ENCODE results near the gene KXD1. TPM values are rescaled to one million over a fixed set of nuclear protein-coding genes. Genes with fewer than 3 reads are reported as not detected.

Gene KXD1
- total RNA-seq (2014; rRNA removed; shearing (Covaris generic)) (91.2 and 110 TPM in 2 replicates), polyA plus RNA-seq (2016; fragmentation: Nextera tagmentation; extraction: Ambion mirVana) (129 and 135 TPM in 2 replicates)

GRCh38 chr19:18557411-18558201, at the start of gene KXD1:
Gene KXD1, plus strand, starts transcription at chr19:18557870. Its CDS starts 4,187 bp downstream, at chr19:18562057.
- H3K27me3 ChIP-seq (replicated peaks; ENCODE audit: insufficient read depth): no peaks in the 10 kb centered on the region
- H3K4me1 ChIP-seq (ENCODE audit: insufficient read depth): peaks cover 12% of the 10 kb centered on the region
- H3F3A ChIP-seq (ENCODE audit: insufficient read depth): 0 out of 2 replicates have a peak, but pooled peaks cover 6% of the 10 kb centered on the region
- 2% methylated on average over 36 to 56 of the region's 58 CpGs for WGBS, 2 experiments (ENCODE audit: low coverage in 1 of 2, low lambda C conversion rate in 2 of 2, missing lambda C conversion rate in 2 of 2)
- H3K4me2 ChIP-seq (ENCODE audit: unreplicated experiment): peak within 1 kb of the TSS; percentile 90
- in situ Hi-C loops (cut with MboI): no loop called here
- H3K27ac ChIP-seq: peak within 1 kb of the TSS; percentile 63
- H2AFZ ChIP-seq: peak within 1 kb of the TSS; percentile 75
- H3K36me3 ChIP-seq (ENCODE audit: low read depth): no peaks in the 10 kb centered on the region
- TF ChIP-seq EZH2phosphoT487 (IDR thresholded peaks at IDR 0.05; ENCODE audit: insufficient read depth, low read depth) (no peak), EZH2 (IDR thresholded peaks at IDR 0.05; ENCODE audit: insufficient read depth, poor library complexity, severe bottlenecking) (no peak)
- DNase-seq: peak; percentile 100
- H3K4me3 ChIP-seq: peak within 1 kb of the TSS; percentile 89
- peak within 1 kb of the TSS; percentile 92 for H3K9ac ChIP-seq
- H4K20me1 ChIP-seq (ENCODE audit: insufficient read depth): no peaks in the 10 kb centered on the region
- peaks cover 48% of the 10 kb centered on the region for H3K79me2 ChIP-seq (ENCODE audit: insufficient read depth)
- H3K9me2 ChIP-seq (ENCODE audit: insufficient read depth): no peaks in the 10 kb centered on the region
- H3K9me3 ChIP-seq (ENCODE audit: low read depth): no peaks in the 10 kb centered on the region

GRCh38 chr19:18508585-18508984, 49.1 kb upstream of the KXD1 start:
- no peak overlapping the region for H2AFZ ChIP-seq
- H3K9me3 ChIP-seq (ENCODE audit: low read depth): no peaks in the 10 kb centered on the region
- H3K9ac ChIP-seq: no peak overlapping the region
- H3K9me2 ChIP-seq (ENCODE audit: insufficient read depth): no peaks in the 10 kb centered on the region
- WGBS, 2 experiments (ENCODE audit: low coverage in 1 of 2, low lambda C conversion rate in 2 of 2, missing lambda C conversion rate in 2 of 2): 96 to 97% methylated on average over 7 of the region's 7 CpGs
- DNase-seq: no peak
- no peaks in the 10 kb centered on the region for H3F3A ChIP-seq (ENCODE audit: insufficient read depth)
- peaks cover 100% of the 10 kb centered on the region for H3K79me2 ChIP-seq (ENCODE audit: insufficient read depth)
- no peaks in the 10 kb centered on the region for H3K27me3 ChIP-seq (replicated peaks; ENCODE audit: insufficient read depth)
- no peak overlapping the region for H3K27ac ChIP-seq
- H3K4me2 ChIP-seq (ENCODE audit: unreplicated experiment): no peak overlapping the region
- TF ChIP-seq EZH2 (IDR thresholded peaks at IDR 0.05; ENCODE audit: insufficient read depth, poor library complexity, severe bottlenecking) (no peak), EZH2phosphoT487 (IDR thresholded peaks at IDR 0.05; ENCODE audit: insufficient read depth, low read depth) (no peak)
- H3K4me1 ChIP-seq (ENCODE audit: insufficient read depth): peaks cover 29% of the 10 kb centered on the region
- no peak overlapping the region for H3K4me3 ChIP-seq
- peaks cover 51% of the 10 kb centered on the region; the same call in 1 of the 2 replicates for H4K20me1 ChIP-seq (ENCODE audit: insufficient read depth)
- H3K36me3 ChIP-seq (ENCODE audit: low read depth): no peaks in the 10 kb centered on the region
- in situ Hi-C loops (cut with MboI): no loop called here

- no peaks in the 10 kb centered on the region for H3K9me2 ChIP-seq (ENCODE audit: insufficient read depth)
- WGBS, 2 experiments (ENCODE audit: low coverage in 1 of 2, low lambda C conversion rate in 2 of 2, missing lambda C conversion rate in 2 of 2): 87 to 90% methylated on average over 8 of the region's 8 CpGs
- DNase-seq: no peak
- no peaks in the 10 kb centered on the region for H3K36me3 ChIP-seq (ENCODE audit: low read depth)
- H3K27me3 ChIP-seq (replicated peaks; ENCODE audit: insufficient read depth): no peaks in the 10 kb centered on the region
- H3K4me2 ChIP-seq (ENCODE audit: unreplicated experiment): no peak overlapping the region
- H3K9ac ChIP-seq: no peak overlapping the region
- TF ChIP-seq EZH2 (IDR thresholded peaks at IDR 0.05; ENCODE audit: insufficient read depth, poor library complexity, severe bottlenecking) (no peak), EZH2phosphoT487 (IDR thresholded peaks at IDR 0.05; ENCODE audit: insufficient read depth, low read depth) (no peak)
- H3K4me3 ChIP-seq: no peak overlapping the region
- H3K4me1 ChIP-seq (ENCODE audit: insufficient read depth): peaks cover 38% of the 10 kb centered on the region
- H2AFZ ChIP-seq: no peak overlapping the region
- H3K79me2 ChIP-seq (ENCODE audit: insufficient read depth): peaks cover 100% of the 10 kb centered on the region
- H3K9me3 ChIP-seq (ENCODE audit: low read depth): no peaks in the 10 kb centered on the region
- H4K20me1 ChIP-seq (ENCODE audit: insufficient read depth): peaks cover 42% of the 10 kb centered on the region; the same call in 1 of the 2 replicates
- no peak overlapping the region for H3K27ac ChIP-seq
- in situ Hi-C loops (cut with MboI): no loop called here
- H3F3A ChIP-seq (ENCODE audit: insufficient read depth): no peaks in the 10 kb centered on the region
These were observed 47.5 kb upstream of the KXD1 start for GRCh38 chr19:18510216-18510615.

- H3K27me3 ChIP-seq (replicated peaks; ENCODE audit: insufficient read depth): no peaks in the 10 kb centered on the region
- no peaks in the 10 kb centered on the region for H3K9me2 ChIP-seq (ENCODE audit: insufficient read depth)
- H3K4me1 ChIP-seq (ENCODE audit: insufficient read depth): peaks cover 28% of the 10 kb centered on the region
- no peak overlapping the region for H2AFZ ChIP-seq
- H3K9ac ChIP-seq: peak overlapping the region; percentile 57
- no peaks in the 10 kb centered on the region for H3K36me3 ChIP-seq (ENCODE audit: low read depth)
- H3K79me2 ChIP-seq (ENCODE audit: insufficient read depth): peaks cover 100% of the 10 kb centered on the region
- peak overlapping the region; percentile 5; the same call in 1 of the 2 replicates for H3K4me3 ChIP-seq
- H3K4me2 ChIP-seq (ENCODE audit: unreplicated experiment): peak overlapping the region; percentile 50
- in situ Hi-C loops (cut with MboI): no loop called here
- H3K27ac ChIP-seq: peak overlapping the region; percentile 74
- 28 to 33% methylated on average over 10 to 11 of the region's 11 CpGs for WGBS, 2 experiments (ENCODE audit: low coverage in 1 of 2, low lambda C conversion rate in 2 of 2, missing lambda C conversion rate in 2 of 2)
- H3F3A ChIP-seq (ENCODE audit: insufficient read depth): peaks cover 9% of the 10 kb centered on the region; the same call in 1 of the 2 replicates
- peak; percentile 53 for DNase-seq
- TF ChIP-seq EZH2 (IDR thresholded peaks at IDR 0.05; ENCODE audit: insufficient read depth, poor library complexity, severe bottlenecking) (no peak), EZH2phosphoT487 (IDR thresholded peaks at IDR 0.05; ENCODE audit: insufficient read depth, low read depth) (no peak)
- no peaks in the 10 kb centered on the region for H3K9me3 ChIP-seq (ENCODE audit: low read depth)
- peaks cover 32% of the 10 kb centered on the region; the same call in 1 of the 2 replicates for H4K20me1 ChIP-seq (ENCODE audit: insufficient read depth)
These were observed 43.8 kb upstream of the KXD1 start for GRCh38 chr19:18513868-18514267.
